ENCODE results near the gene WDPCP. TPM values are rescaled to one million over a fixed set of nuclear protein-coding genes. Genes with fewer than 3 reads are reported as not detected.
A peak's percentile ranks its signal among the peaks of the same experiment; 100 is the strongest.
"Not testable (repeated sequence)": the region's sequence is repeated elsewhere in the genome, so short reads cannot be mapped to it uniquely, and the experiment has no call there.

The WDPCP gene
- total RNA-seq, 1 donor from 2014 or later, result 29.6 TPM

GRCh38 chr2:63444565-63445288, 143.6 kb downstream of the WDPCP start:
- DNase-seq, result no peak

- no peak for DNase-seq
Measured at GRCh38 chr2:63440612-63441011, 147.7 kb downstream of the WDPCP start.

- DNase-seq, result no peak
Measured at GRCh38 chr2:63438181-63438580, 150.1 kb downstream of the WDPCP start.

GRCh38 chr2:63436488-63436887, 151.8 kb downstream of the WDPCP start:
- DNase-seq, result no peak

GRCh38 chr2:63435070-63435469, 153.2 kb downstream of the WDPCP start:
- DNase-seq, result no peak

GRCh38 chr2:63434024-63435001, 154.0 kb downstream of the WDPCP start:
- no peak for DNase-seq

GRCh38 chr2:63432373-63432772, 155.9 kb downstream of the WDPCP start:
- DNase-seq, result no peak

- DNase-seq, result no peak
Measured at GRCh38 chr2:63425606-63426005, 162.7 kb downstream of the WDPCP start.

- DNase-seq, result no peak
Measured at GRCh38 chr2:63425079-63425416, 163.2 kb downstream of the WDPCP start.

GRCh38 chr2:63424329-63425078, 163.8 kb downstream of the WDPCP start:
- DNase-seq, result no peak

- peak; percentile 60 for DNase-seq
Measured at GRCh38 chr2:63422556-63422955, 165.7 kb downstream of the WDPCP start.

GRCh38 chr2:63408530-63408929, 179.7 kb downstream of the WDPCP start:
- no peak for DNase-seq

GRCh38 chr2:63406641-63407040, 181.6 kb downstream of the WDPCP start:
- DNase-seq, result no peak

GRCh38 chr2:63403820-63404219, 184.5 kb downstream of the WDPCP start:
- no peak for DNase-seq

- DNase-seq, result not testable (repeated sequence)
Measured at GRCh38 chr2:63402889-63403288, 185.4 kb downstream of the WDPCP start.

GRCh38 chr2:63399156-63399555, 189.1 kb downstream of the WDPCP start:
- no peak for DNase-seq

- DNase-seq, result no peak
Measured at GRCh38 chr2:63379451-63379850, 208.8 kb downstream of the WDPCP start.

- no peak for DNase-seq
Measured at GRCh38 chr2:63378589-63378988, 209.7 kb downstream of the WDPCP start.

- no peak for DNase-seq
Measured at GRCh38 chr2:63374341-63374740, 213.9 kb downstream of the WDPCP start.

GRCh38 chr2:63372549-63372948, 215.7 kb downstream of the WDPCP start:
- DNase-seq, result no peak

GRCh38 chr2:63369146-63369545, 219.1 kb downstream of the WDPCP start:
- DNase-seq, result no peak

- no peak for DNase-seq
Measured at GRCh38 chr2:63364866-63365265, 223.4 kb downstream of the WDPCP start.

- DNase-seq, result not testable (repeated sequence)
Measured at GRCh38 chr2:63357722-63358121, 230.6 kb downstream of the WDPCP start.
